HepG2 (cell line): ENCODE data around the gene TMEM39B.

ENCODE experiments used
- CTCF ChIP-seq: sonication (generic); formaldehyde crosslinking; IDR thresholded peaks from 2 replicates; pipeline ENCODE4 v1.5.0; 2020; ENCODE audit warnings: mild to moderate bottlenecking, missing genetic modification reagents, moderate library complexity
- U2AF2 ChIP-seq: fragments of 200-400 bp; formaldehyde crosslinking; IDR thresholded peaks from 2 replicates; pipeline ENCODE4 v1.6.1; 2017; ENCODE audit warnings: low read depth, mild to moderate bottlenecking, low read length

DNA sequence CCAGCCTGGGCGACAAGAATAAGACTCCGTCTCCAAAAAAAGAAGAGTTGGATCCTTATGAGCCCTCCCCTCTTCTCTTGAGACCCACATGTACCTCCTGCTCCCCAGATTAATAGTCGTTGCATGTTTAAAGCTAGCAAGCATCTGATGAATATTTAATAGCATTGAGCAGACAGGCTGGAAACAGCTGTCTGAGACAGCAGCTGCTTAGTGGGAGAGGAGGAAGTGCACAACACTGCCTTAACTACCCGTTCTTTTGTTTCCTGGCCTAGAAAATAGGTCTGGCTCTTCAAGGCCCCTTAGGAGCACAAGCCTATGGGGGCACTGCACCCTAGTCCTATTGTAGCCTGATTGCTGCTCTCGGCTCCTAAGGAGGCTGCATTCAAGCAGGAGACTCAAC is 17.3 kb upstream of the TMEM39B start:
- no peak for TF ChIP-seq U2AF2
- TF ChIP-seq CTCF: no peak
